ENCODE measurements around the gene NLGN4Y. TPM values are rescaled to one million over a fixed set of nuclear protein-coding genes. Genes with fewer than 3 reads are reported as not detected.
A peak's percentile ranks its signal among the peaks of the same experiment; 100 is the strongest.

The NLGN4Y gene
- total RNA-seq, 4 donors from 2014 or later, result 6.8 to 41.8 TPM; not detected in 2

DNA sequence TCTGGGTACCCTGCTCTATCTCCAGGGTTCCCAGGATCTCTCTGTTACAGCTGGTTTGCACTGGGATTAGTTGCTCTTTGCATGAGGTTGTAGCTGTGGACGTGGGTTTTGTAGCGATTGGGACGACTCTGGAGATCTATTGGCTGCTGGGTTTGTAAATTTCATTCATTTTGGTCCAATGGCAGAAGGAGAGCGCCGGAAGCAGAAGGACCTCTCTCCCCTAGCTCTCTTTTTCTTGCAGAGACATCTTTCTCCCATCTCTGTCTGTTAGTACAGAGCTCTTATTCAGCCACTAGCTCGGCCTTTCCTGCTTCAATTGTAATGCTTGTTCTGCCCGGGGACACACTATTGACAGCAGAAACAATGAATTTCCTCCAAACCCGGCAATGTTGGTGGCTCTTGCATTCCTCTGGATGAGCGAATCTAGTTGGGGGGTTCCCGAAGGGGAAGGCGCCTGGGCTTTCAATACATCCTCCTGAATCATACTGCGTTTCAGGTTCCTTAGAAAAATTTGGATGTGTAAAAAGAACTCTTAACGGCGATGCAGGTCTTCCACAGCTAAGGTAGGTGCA, 1.9 kb upstream of the NLGN4Y start:
- Histone ChIP-seq H3K36me3 (no peaks in the 10 kb centered on the region), H3K4me1 (no peaks in the 10 kb centered on the region), H3K27ac (no peak overlapping the region), H3K9me3 (no peaks in the 10 kb centered on the region), H3K27me3 (no peaks in the 10 kb centered on the region), H3K4me3 (peak overlapping the region in 1 of 4 donors; percentile 60)
- WGBS, 2 donors, result 7% methylated on average over 12 of the region's 14 CpGs; no CpG with 5 or more reads in 1 of the 2 donors
- DNase-seq (ENCODE audit: low spot score in 2 of 2), result peak in 1 of 2 donors; percentile 4
- TF ChIP-seq EP300 (IDR thresholded peaks at IDR 0.05), result no peak
- no peak for TF ChIP-seq POLR2A (IDR thresholded peaks at IDR 0.05)
- TF ChIP-seq, protein P1, sequence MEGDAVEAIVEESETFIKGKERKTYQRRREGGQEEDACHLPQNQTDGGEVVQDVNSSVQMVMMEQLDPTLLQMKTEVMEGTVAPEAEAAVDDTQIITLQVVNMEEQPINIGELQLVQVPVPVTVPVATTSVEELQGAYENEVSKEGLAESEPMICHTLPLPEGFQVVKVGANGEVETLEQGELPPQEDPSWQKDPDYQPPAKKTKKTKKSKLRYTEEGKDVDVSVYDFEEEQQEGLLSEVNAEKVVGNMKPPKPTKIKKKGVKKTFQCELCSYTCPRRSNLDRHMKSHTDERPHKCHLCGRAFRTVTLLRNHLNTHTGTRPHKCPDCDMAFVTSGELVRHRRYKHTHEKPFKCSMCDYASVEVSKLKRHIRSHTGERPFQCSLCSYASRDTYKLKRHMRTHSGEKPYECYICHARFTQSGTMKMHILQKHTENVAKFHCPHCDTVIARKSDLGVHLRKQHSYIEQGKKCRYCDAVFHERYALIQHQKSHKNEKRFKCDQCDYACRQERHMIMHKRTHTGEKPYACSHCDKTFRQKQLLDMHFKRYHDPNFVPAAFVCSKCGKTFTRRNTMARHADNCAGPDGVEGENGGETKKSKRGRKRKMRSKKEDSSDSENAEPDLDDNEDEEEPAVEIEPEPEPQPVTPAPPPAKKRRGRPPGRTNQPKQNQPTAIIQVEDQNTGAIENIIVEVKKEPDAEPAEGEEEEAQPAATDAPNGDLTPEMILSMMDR (IDR thresholded peaks at IDR 0.05), result no peak

DNA sequence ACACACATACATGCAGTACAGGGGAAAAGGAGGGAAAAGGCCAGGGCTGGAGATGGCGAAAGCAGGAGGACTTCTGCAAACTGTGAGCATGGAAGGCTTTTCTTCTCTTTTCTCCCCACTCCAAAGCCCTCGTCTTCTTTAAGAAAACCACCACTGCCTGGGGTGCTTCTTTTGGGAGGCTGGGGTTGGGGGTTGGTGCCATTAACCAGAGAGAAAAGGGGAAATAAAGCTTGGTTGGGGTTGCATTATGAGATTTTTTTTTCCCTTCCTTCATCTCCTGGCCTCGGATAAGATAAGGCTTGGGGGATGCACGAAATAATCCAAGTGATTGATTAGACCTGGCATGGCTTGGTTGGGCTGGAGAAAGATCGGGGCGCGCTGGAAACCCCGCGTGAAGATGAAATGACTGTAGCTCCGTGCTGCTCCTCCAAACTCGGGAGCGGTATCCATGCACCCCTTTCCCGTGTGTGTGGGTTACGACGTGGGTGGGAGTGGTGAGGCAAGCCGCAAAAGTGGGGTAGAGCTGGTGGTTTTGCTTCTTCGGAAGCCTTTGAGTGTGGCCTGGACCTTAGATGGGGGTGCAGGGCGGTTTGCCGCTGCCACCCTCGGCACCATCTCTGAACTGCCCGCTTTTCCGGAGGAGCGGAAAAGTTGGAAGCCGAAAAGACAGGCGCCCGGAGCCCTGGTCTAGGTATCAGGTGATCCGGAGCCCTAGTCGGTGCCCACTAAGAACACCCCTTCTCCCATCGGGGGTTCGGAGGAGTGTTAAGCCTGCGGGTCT, 648 bp upstream of the NLGN4Y start:
- Histone ChIP-seq H3K9me3 (no peaks in the 10 kb centered on the region), H3K36me3 (no peaks in the 10 kb centered on the region), H3K4me3 (peak overlapping the region in 2 of 4 donors; percentile 47 to 60), H3K4me1 (no peaks in the 10 kb centered on the region), H3K27ac (peak overlapping the region in 1 of 4 donors; percentile 83), H3K27me3 (no peaks in the 10 kb centered on the region)
- TF ChIP-seq, protein P1 (IDR thresholded peaks at IDR 0.05), result no peak
- TF ChIP-seq EP300 (IDR thresholded peaks at IDR 0.05), result no peak
- no peak for TF ChIP-seq POLR2A (IDR thresholded peaks at IDR 0.05)
- no peak for DNase-seq (ENCODE audit: low spot score in 2 of 2)
- WGBS, 2 donors, result 1% methylated on average over 29 of the region's 31 CpGs; no CpG with 5 or more reads in 1 of the 2 donors

DNA sequence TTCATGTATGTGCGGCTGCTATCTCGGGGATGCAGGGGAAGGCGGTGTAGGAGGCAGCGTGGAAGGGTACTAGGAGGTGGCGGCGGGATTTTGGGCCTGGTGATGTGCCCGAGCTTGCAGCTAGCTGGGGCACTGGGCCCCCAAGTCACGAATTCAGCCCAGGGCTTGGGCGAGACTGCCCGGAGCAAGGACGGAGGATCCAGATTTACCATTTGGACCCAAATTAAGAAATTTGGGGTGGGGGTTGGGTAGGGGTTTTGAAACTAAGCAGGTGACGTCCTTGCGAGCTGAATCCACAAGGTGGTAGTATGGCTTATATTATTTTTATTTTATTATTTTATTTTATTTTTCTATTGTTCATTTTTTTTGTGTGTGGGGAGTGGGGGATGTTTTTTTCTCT, 986 bp downstream of the NLGN4Y start:
- TF ChIP-seq, protein P1 (IDR thresholded peaks at IDR 0.05), result no peak
- TF ChIP-seq EP300 (IDR thresholded peaks at IDR 0.05) (no peak), POLR2A (IDR thresholded peaks at IDR 0.05) (no peak)
- DNase-seq (ENCODE audit: low spot score in 2 of 2), result peak in 1 of 2 donors; percentile 6
- peak overlapping the region in 2 of 4 donors; percentile 47 to 60 for H3K4me3 ChIP-seq
- peak overlapping the region in 2 of 4 donors; percentile 40 to 83 for H3K27ac ChIP-seq
- H3K27me3 ChIP-seq, result no peaks in the 10 kb centered on the region
- H3K4me1 ChIP-seq, result no peaks in the 10 kb centered on the region
- WGBS, 2 donors, result 2% methylated on average over 13 of the region's 13 CpGs; no CpG with 5 or more reads in 1 of the 2 donors
- no peaks in the 10 kb centered on the region for H3K9me3 ChIP-seq
- H3K36me3 ChIP-seq, result no peaks in the 10 kb centered on the region

DNA sequence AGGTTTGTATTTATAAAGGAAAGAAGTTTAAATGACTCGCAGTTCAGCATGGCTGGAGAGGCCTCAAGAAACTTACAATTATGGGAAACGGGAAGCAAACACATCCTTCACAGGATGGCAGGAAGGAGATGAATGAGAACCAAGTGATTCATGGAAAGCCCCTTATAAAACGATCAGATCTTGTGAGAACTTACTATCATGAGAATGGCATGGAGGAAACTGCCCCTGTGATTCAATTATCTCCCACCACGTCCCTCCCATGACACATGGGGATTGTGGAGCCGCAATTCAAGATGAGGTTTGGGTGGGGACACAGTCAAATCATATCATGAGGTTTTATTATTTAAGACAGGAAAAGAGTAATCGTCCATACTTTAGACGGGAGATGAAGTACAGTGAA, 4.0 kb downstream of the NLGN4Y start:
- 81% methylated on average over 7 of the region's 7 CpGs; no CpG with 5 or more reads in 1 of the 2 donors for WGBS, 2 donors
- H3K27me3 ChIP-seq, result no peaks in the 10 kb centered on the region

More for the DNA sequence above, 4.0 kb downstream of the NLGN4Y start:
- TF ChIP-seq, protein P1 (IDR thresholded peaks at IDR 0.05), result no peak
- TF ChIP-seq EP300 (IDR thresholded peaks at IDR 0.05), result no peak
- no peak for TF ChIP-seq POLR2A (IDR thresholded peaks at IDR 0.05)
- DNase-seq (ENCODE audit: low spot score in 2 of 2), result no peak
- Histone ChIP-seq H3K27ac (no peak overlapping the region), H3K9me3 (no peaks in the 10 kb centered on the region), H3K4me1 (no peaks in the 10 kb centered on the region), H3K4me3 (no peak overlapping the region), H3K36me3 (no peaks in the 10 kb centered on the region)
